Measurements from ENCODE around the gene ASCC1.

Gene ASCC1

GRCh38 chr10:72062832-72063702 lies 153.0 kb downstream of the ASCC1 start:
- DNase-seq: no peak

GRCh38 chr10:72062382-72062781 lies 153.7 kb downstream of the ASCC1 start:
- DNase-seq: no peak

GRCh38 chr10:72061930-72062329 lies 154.1 kb downstream of the ASCC1 start:
- DNase-seq: no peak

GRCh38 chr10:72061491-72061890 lies 154.6 kb downstream of the ASCC1 start:
- DNase-seq: no peak

GRCh38 chr10:72059843-72060822 lies 155.9 kb downstream of the ASCC1 start:
- no peak for DNase-seq

- DNase-seq: no peak
Observed at GRCh38 chr10:72058989-72059842, 156.9 kb downstream of the ASCC1 start.

DNA sequence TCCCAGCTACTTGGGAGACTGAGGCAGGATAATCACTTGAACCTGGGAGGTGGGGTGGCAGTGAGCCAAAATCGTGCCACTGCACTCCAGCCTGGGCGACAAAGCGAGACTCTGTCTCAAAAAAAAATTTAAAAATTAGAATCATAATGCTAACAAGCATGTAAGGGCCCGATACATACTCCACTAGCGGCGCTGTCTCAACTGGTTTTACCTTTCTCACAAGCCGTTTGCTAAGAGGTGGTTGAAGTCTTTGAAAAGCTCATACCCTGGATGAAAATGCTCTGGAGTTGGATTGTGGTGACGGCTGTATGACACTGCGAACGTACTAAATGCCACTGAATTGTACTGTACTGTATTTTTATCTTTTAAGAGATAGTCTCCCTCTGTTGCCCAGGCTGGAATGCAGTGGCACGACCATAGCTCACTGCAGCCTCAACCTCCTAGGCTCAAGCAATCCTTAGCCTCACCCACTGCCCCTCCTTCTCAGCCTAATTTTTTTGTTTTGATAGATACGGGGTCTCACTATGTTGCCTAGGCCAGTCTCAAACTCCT lies 157.7 kb downstream of the ASCC1 start:
- no peak for DNase-seq

- no peak for DNase-seq
Observed at GRCh38 chr10:72056932-72057751, 158.9 kb downstream of the ASCC1 start.

DNA sequence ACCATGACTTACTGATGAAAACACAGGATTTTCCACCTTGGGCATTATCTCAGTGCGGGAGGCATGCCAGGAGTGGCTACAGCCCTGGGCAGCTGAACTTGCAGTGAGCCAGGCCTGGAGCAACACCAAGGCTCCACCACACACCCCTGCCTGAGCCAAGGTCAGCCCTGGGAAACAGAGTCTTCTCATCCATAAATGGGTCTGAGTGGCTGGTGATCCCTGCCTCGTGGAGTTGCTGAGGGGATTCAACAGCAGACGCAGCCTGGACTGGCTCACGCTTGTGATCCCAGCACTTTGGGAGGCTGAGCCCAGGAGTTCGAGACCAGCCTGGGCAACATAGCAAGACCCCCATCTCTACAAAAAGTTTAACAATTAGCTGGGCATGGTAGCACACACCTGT lies 160.0 kb downstream of the ASCC1 start:
- no peak for DNase-seq

DNA sequence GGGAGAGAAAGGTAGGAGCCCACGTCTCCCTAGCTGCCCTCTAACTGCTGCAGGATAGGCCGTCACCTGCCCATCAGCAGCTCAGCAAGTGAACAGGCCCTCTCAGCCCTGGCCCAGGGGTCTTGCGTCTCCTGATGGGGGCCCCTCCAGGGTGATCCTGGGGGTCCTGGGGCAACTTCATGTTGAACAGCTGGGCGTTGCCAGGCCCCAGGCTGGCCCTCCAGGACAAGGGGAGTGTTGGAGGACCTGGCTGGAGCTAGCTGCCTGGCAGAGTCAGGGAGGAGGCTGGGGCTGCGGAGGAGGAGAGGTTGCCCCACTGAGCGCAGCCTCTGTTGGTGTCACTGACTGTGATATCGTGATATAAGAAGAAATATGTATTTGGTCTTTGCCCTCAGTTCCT lies 162.4 kb downstream of the ASCC1 start:
- DNase-seq: no peak

DNA sequence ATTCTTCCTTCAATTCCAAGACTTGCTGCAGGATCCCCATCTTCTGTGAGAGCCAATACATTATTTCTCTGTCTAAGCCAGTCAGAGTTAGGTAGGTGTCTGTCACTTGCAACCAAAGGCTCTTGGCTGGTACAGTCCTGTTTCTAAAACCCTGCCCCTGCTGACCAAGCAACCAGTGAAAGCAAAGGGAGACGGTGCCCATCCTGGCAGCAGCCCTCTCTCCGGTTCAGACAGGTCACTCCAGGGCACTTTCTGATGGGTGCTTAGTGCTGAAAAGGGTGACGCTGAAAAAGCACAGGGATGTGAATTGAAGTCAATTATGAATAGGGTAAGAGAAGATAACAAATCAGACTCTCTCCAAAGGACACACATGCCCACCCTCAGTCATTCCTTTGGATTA lies 165.2 kb downstream of the ASCC1 start:
- no peak for DNase-seq

DNA sequence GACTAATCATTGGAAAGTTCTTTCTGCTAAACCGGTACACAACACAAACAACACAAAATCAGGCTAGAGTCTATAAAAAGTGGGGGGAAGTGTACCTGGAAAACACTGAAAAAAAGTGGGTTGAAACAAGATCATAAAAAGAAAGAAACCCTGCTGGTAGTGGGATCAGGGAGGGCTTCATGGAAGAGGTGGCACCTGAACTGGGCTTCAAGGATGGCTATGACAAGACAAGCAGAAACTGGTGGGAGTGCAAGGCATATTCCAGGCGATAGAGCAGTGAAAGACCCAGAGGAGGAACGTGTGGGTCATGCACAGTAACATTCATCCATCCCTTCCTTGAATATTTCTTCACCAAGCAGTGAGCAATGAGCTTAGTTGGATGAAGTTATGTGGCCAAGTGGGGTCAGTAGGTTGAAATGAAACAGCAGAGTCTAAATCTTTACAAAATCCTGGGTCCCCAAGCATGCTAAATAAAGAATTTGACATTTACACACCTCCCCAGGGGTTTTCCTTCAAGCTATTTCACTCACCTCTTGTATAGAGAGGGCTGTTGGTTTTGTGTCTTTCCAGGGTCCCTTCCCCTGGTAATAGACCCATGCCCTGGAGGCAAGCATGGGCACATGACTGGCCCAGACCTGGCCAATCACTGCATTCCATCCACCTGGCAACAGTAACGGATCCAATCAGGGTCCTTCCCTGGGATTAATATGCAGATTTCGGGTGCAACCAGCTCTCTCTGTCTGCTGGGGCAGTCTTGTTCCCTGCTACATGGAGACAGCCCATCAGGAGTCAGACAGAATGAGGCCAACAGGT lies 165.9 kb downstream of the ASCC1 start:
- DNase-seq: peak in 1 of 3 experiments; percentile 6

- DNase-seq: no peak
Observed at GRCh38 chr10:72049472-72049871, 166.6 kb downstream of the ASCC1 start.

GRCh38 chr10:72048450-72049124 lies 167.5 kb downstream of the ASCC1 start:
- peak; percentile 75 to 92 (median 84) for DNase-seq

All from NCI-H1417 (cell line).